Measurements from ENCODE around the gene RIC8B. TPM values are rescaled to one million over a fixed set of nuclear protein-coding genes. Genes with fewer than 3 reads are reported as not detected.

The RIC8B gene
- total RNA-seq, 1 donor from 2014 or later = 22.5 TPM

- DNase-seq (ENCODE audit: low spot score in 2 of 2, unreplicated experiment in 2 of 2) = no peak
- Mint-ChIP-seq H3K27ac (no peak overlapping the region), H3K4me1 (peaks cover 2% of the 10 kb centered on the region), H3K9me3 (no peaks in the 10 kb centered on the region), H3K27me3 (ENCODE audit: low read depth) (no peaks in the 10 kb centered on the region), H3K4me3 (no peak overlapping the region), H3K36me3 (peaks cover 18% of the 10 kb centered on the region)
- no peak for TF ChIP-seq CTCF (IDR thresholded peaks at IDR 0.05; ENCODE audit: unreplicated experiment)
These were observed 30.2 kb downstream of the RIC8B start for GRCh38 chr12:106804668-106805067.

- TF ChIP-seq CTCF (IDR thresholded peaks at IDR 0.05; ENCODE audit: unreplicated experiment) = no peak
- Mint-ChIP-seq H3K4me3 (no peak overlapping the region), H3K4me1 (no peaks in the 10 kb centered on the region), H3K27ac (no peak overlapping the region), H3K27me3 (ENCODE audit: low read depth) (no peaks in the 10 kb centered on the region), H3K36me3 (peaks cover 21% of the 10 kb centered on the region), H3K9me3 (no peaks in the 10 kb centered on the region)
- DNase-seq (ENCODE audit: low spot score in 2 of 2, unreplicated experiment in 2 of 2) = no peak
These were observed 40.2 kb downstream of the RIC8B start for GRCh38 chr12:106814714-106815113.

- H3K9me3 Mint-ChIP-seq = no peaks in the 10 kb centered on the region
- H3K27me3 Mint-ChIP-seq (ENCODE audit: low read depth) = no peaks in the 10 kb centered on the region
- H3K27ac Mint-ChIP-seq = no peak overlapping the region
- H3K4me1 Mint-ChIP-seq = no peaks in the 10 kb centered on the region
- no peak overlapping the region for H3K4me3 Mint-ChIP-seq
- DNase-seq (ENCODE audit: low spot score in 2 of 2, unreplicated experiment in 2 of 2) = no peak
- peaks cover 21% of the 10 kb centered on the region for H3K36me3 Mint-ChIP-seq
- no peak for TF ChIP-seq CTCF (IDR thresholded peaks at IDR 0.05; ENCODE audit: unreplicated experiment)
These were observed 41.3 kb downstream of the RIC8B start for GRCh38 chr12:106815741-106816140.

GRCh38 chr12:106816231-106816630 is 41.7 kb downstream of the RIC8B start:
- Mint-ChIP-seq H3K27me3 (ENCODE audit: low read depth) (no peaks in the 10 kb centered on the region), H3K4me3 (no peak overlapping the region), H3K9me3 (no peaks in the 10 kb centered on the region), H3K4me1 (no peaks in the 10 kb centered on the region), H3K27ac (no peak overlapping the region), H3K36me3 (peaks cover 21% of the 10 kb centered on the region)
- DNase-seq (ENCODE audit: low spot score in 2 of 2, unreplicated experiment in 2 of 2) = no peak
- TF ChIP-seq CTCF (IDR thresholded peaks at IDR 0.05; ENCODE audit: unreplicated experiment) = no peak

GRCh38 chr12:106819991-106820390 is 45.5 kb downstream of the RIC8B start:
- Mint-ChIP-seq H3K4me1 (no peaks in the 10 kb centered on the region), H3K4me3 (no peak overlapping the region), H3K27me3 (ENCODE audit: low read depth) (no peaks in the 10 kb centered on the region), H3K9me3 (no peaks in the 10 kb centered on the region), H3K36me3 (peaks cover 30% of the 10 kb centered on the region), H3K27ac (no peak overlapping the region)
- DNase-seq (ENCODE audit: low spot score in 2 of 2, unreplicated experiment in 2 of 2) = no peak
- TF ChIP-seq CTCF (IDR thresholded peaks at IDR 0.05; ENCODE audit: unreplicated experiment) = no peak

- Mint-ChIP-seq H3K4me3 (no peak overlapping the region), H3K27me3 (ENCODE audit: low read depth) (no peaks in the 10 kb centered on the region), H3K4me1 (peaks cover 4% of the 10 kb centered on the region), H3K9me3 (peaks cover 5% of the 10 kb centered on the region), H3K27ac (no peak overlapping the region), H3K36me3 (peaks cover 17% of the 10 kb centered on the region)
- TF ChIP-seq CTCF (IDR thresholded peaks at IDR 0.05; ENCODE audit: unreplicated experiment) = no peak
- no peak for DNase-seq (ENCODE audit: low spot score in 2 of 2, unreplicated experiment in 2 of 2)
These were observed 57.2 kb downstream of the RIC8B start for GRCh38 chr12:106831699-106832098.
